ENCODE measurements around the gene HRH2.

HRH2 gene

DNA sequence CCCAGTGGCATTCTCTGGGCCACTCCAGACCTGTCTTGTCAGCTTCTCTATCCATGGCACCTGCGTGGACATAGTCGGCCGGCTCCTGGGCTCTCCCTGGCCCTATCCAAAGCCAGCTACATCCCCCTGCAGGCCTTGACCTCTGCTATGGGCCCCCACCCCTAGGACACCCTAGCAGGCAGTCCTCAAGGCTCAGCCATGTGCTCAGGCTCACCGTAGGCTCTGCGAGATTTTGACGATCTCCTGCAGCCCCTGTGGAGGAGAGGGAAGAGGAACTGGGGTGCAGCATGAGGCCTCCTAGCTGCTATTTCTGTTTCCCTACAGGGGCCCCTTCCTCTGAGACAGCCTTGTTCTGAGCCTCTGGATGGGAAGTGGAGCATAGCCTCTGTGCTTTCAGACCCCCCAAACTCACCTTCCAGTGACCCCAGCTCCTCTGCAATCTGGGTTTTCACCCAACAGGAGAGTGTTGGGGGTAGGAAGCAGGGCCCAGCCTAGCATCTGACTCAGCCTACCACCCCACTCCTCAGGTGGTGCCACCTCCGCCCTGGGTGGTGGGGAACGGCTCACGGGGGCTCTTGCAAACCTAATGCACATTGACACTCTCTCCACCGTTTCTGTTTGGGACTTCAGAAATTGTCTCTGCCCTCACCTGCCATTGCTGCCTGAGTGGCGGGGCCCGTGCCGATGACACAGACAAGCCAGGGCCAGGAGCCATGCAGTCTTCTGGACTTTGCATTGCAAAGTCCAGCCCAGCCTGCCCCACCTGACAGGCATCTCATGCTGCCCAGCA is 36.7 kb downstream of the HRH2 start:
- Histone ChIP-seq H3K9me3 (ENCODE audit: insufficient read depth, low read length) (no peaks in the 10 kb centered on the region), H3K27me3 (ENCODE audit: low read depth, low read length) (0 out of 2 replicates have a peak, but pooled peaks cover 2% of the 10 kb centered on the region), H2AFZ (ENCODE audit: low read depth, low read length) (no peak overlapping the region), H4K20me1 (ENCODE audit: insufficient read depth, low read length) (no peaks in the 10 kb centered on the region), H3K79me2 (ENCODE audit: low read length) (no peaks in the 10 kb centered on the region), H3K4me2 (ENCODE audit: low read length) (no peak overlapping the region), H3K36me3 (replicated peaks; ENCODE audit: low read depth, low read length) (no peaks in the 10 kb centered on the region), H3K4me3 (ENCODE audit: low read length) (no peak overlapping the region), H3K4me1 (ENCODE audit: low read length) (peaks cover under 1% of the 10 kb centered on the region; the same call in 1 of the 2 replicates), H3K27ac (ENCODE audit: low read length) (no peak overlapping the region), H3K9ac (ENCODE audit: low read length) (no peak overlapping the region)
- TF ChIP-seq EZH2phosphoT487 (IDR thresholded peaks at IDR 0.05; ENCODE audit: low read depth) (no peak), CTCF (IDR thresholded peaks at IDR 0.05; ENCODE audit: low read depth, low read length) (no peak)

- no peak overlapping the region for H3K27ac ChIP-seq (ENCODE audit: low read length)
- no peak overlapping the region for H3K4me2 ChIP-seq (ENCODE audit: low read length)
- no peaks in the 10 kb centered on the region for H3K9me3 ChIP-seq (ENCODE audit: insufficient read depth, low read length)
- H3K4me1 ChIP-seq (ENCODE audit: low read length), result no peaks in the 10 kb centered on the region
- no peak overlapping the region for H3K9ac ChIP-seq (ENCODE audit: low read length)
- H3K36me3 ChIP-seq (replicated peaks; ENCODE audit: low read depth, low read length), result no peaks in the 10 kb centered on the region
- no peak overlapping the region for H2AFZ ChIP-seq (ENCODE audit: low read depth, low read length)
- no peak overlapping the region for H3K4me3 ChIP-seq (ENCODE audit: low read length)
- H3K79me2 ChIP-seq (ENCODE audit: low read length), result no peaks in the 10 kb centered on the region
- TF ChIP-seq CTCF (IDR thresholded peaks at IDR 0.05; ENCODE audit: low read depth, low read length), result no peak
- no peak for TF ChIP-seq EZH2phosphoT487 (IDR thresholded peaks at IDR 0.05; ENCODE audit: low read depth)
- H4K20me1 ChIP-seq (ENCODE audit: insufficient read depth, low read length), result no peaks in the 10 kb centered on the region
- no peaks in the 10 kb centered on the region for H3K27me3 ChIP-seq (ENCODE audit: low read depth, low read length)
Measured at GRCh38 chr5:175695161-175696126, 37.6 kb downstream of the HRH2 start.

DNA sequence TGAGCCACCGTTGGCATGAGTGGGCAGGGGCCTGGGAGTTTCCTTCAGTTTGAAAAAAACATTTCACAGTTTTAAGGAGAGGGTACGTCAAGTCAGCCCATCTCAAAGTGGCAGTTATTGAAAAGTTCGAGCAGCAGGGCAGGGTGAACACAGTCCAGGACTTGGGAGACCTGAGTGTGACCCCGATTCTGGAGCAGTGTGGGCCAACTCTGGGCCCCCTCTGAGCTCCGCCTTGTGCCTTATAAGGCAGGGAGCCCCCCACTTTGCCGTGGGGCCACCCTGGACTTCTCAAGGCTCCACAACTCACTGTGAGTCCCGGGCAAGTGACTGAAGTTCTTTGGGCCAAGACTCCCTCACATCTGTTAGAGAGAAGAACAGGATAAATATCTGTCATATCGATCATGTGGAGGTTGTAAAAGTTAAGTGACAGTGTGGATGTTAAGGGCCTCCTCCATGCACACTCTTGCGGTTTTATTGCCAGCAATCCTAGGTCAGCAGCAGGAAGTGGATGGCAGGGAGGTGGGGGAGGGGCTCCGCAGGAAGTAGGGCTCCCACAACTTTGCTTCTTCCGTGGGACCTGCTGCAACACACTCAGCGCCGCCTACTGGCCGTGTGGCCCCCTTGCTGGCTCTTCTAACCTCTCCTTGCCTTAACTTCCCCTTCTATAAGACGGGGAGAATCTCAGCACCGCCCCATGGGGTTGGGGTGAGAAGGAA is 38.4 kb downstream of the HRH2 start:
- no peaks in the 10 kb centered on the region for H3K36me3 ChIP-seq (replicated peaks; ENCODE audit: low read depth, low read length)
- H3K79me2 ChIP-seq (ENCODE audit: low read length), result no peaks in the 10 kb centered on the region
- no peaks in the 10 kb centered on the region for H3K9me3 ChIP-seq (ENCODE audit: insufficient read depth, low read length)
- H3K9ac ChIP-seq (ENCODE audit: low read length), result no peak overlapping the region
- no peaks in the 10 kb centered on the region for H4K20me1 ChIP-seq (ENCODE audit: insufficient read depth, low read length)
- peak overlapping the region; percentile 9; the same call in 1 of the 2 replicates for H3K4me2 ChIP-seq (ENCODE audit: low read length)
- no peak overlapping the region for H3K27ac ChIP-seq (ENCODE audit: low read length)
- peaks cover 2% of the 10 kb centered on the region; the same call in 1 of the 2 replicates for H3K27me3 ChIP-seq (ENCODE audit: low read depth, low read length)
- H3K4me3 ChIP-seq (ENCODE audit: low read length), result no peak overlapping the region
- TF ChIP-seq CTCF (IDR thresholded peaks at IDR 0.05; ENCODE audit: low read depth, low read length), result peak; percentile 55
- TF ChIP-seq EZH2phosphoT487 (IDR thresholded peaks at IDR 0.05; ENCODE audit: low read depth), result no peak
- H2AFZ ChIP-seq (ENCODE audit: low read depth, low read length), result peak overlapping the region; percentile 74; the same call in 1 of the 2 replicates
- H3K4me1 ChIP-seq (ENCODE audit: low read length), result no peaks in the 10 kb centered on the region
